ENCODE measurements around the gene RAB41. TPM values are rescaled to one million over a fixed set of nuclear protein-coding genes. Genes with fewer than 3 reads are reported as not detected.

Gene RAB41
- total and polyA plus RNA-seq, 2 of the 13 experiments (the other 11 are each of a cell fraction or from before 2014, with no cell fraction given) = not detected

- TF ChIP-seq SMC3 (IDR thresholded peaks at IDR 0.05; ENCODE audit: low read length) (no peak), CHD4 (IDR thresholded peaks at IDR 0.05; ENCODE audit: borderline replicate concordance, low read length) (no peak)
- H4K20me1 ChIP-seq (ENCODE audit: insufficient read depth, low read length) = no peaks in the 10 kb centered on the region
- in situ Hi-C loops (cut with HindIII; ENCODE audit: extremely low pct_ligation_motif_present, low pct_unique_long_range_greater_than_20kb) = no loop called here
- peaks cover 0 to 9% of the 10 kb centered on the region in 2 experiments; a peak in 2 of 5 replicates for H3K36me3 ChIP-seq (replicated peaks in 1 of 2; ENCODE audit: control insufficient read depth in 1 of 2, insufficient read depth in 2 of 2, low read length in 2 of 2)
- H3K4me1 ChIP-seq (ENCODE audit: insufficient read depth, low read length) = no peaks in the 10 kb centered on the region
- H3K4me2 ChIP-seq (ENCODE audit: low read depth, low read length) = no peak overlapping the region
- H3K9me3 ChIP-seq (ENCODE audit: low read length) = no peaks in the 10 kb centered on the region
- H3K4me3 ChIP-seq (replicated peaks in 1 of 3; ENCODE audit: insufficient read depth in 1 of 3, low read depth in 2 of 3, low read length in 3 of 3) = no peak overlapping the region
- CTCF ChIA-PET (ENCODE audit: low intra/inter-chr PET ratio, low total read pairs) = no interaction called here
- H3K27me3 ChIP-seq (ENCODE audit: control insufficient read depth in 1 of 2, insufficient read depth in 2 of 2, low read length in 2 of 2) = no peaks in the 10 kb centered on the region
- 100% methylated on average over 1 of the region's 1 CpG for WGBS (ENCODE audit: low lambda C conversion rate)
- ATAC-seq = no peak
- no peak overlapping the region for H3K27ac ChIP-seq (ENCODE audit: extremely low read length, insufficient read depth, low read length)
- no peak for DNase-seq (ENCODE audit: low spot score)
- intact Hi-C loops (cut with micrococcal nuclease; ENCODE audit: unreplicated experiment) = no loop called here
- BruUV-seq (replicated peaks) = no TSS peak
- H3K9ac ChIP-seq (ENCODE audit: insufficient read depth, low read depth, low read length) = no peak overlapping the region
- no peak for FAIRE-seq
- POLR2A ChIA-PET = no interaction called here
- no peak overlapping the region for H2AFZ ChIP-seq (ENCODE audit: low read length)
- no peaks in the 10 kb centered on the region for H3K79me2 ChIP-seq (ENCODE audit: insufficient read depth, low read length)
Observed at GRCh38 chrX:70332600-70332999, 50.6 kb downstream of the RAB41 start.

Small RNAs within 50 kb of the gene (small RNA-seq; reads per million reads assigned to genes)
- gene RNA5SP507 (ENCODE audit: insufficient read depth in 2 of 3, insufficient read length in 3 of 3, low read depth in 2 of 3, low replicate concordance in 1 of 3) = 0 reads per million in 3 experiments

Other genes starting within 250 kb of the RAB41 start
- not detected in 2 replicates for gene AWAT2, start 232.2 kb upstream of the RAB41 start, total RNA-seq (2016; rRNA removed; fragmentation: Illumina TruSeq; extraction: Trizol)
- gene AWAT2, start 232.2 kb upstream of the RAB41 start, polyA plus RNA-seq (2011; rRNA removed) = not detected in 2 replicates
- gene OTUD6A, start 219.7 kb upstream of the RAB41 start, total RNA-seq (2016; rRNA removed; fragmentation: Illumina TruSeq; extraction: Trizol) = not detected in 2 replicates
- gene OTUD6A, start 219.7 kb upstream of the RAB41 start, polyA plus RNA-seq (2011; rRNA removed) = not detected in 2 replicates
- 59.3 and 79.4 TPM in 2 replicates for gene IGBP1, start 148.7 kb upstream of the RAB41 start, total RNA-seq (2016; rRNA removed; fragmentation: Illumina TruSeq; extraction: Trizol)
- 81.2 and 103 TPM in 2 replicates for gene IGBP1, start 148.7 kb upstream of the RAB41 start, polyA plus RNA-seq (2011; rRNA removed)
- not detected in 2 replicates for gene DGAT2L6, start 104.7 kb upstream of the RAB41 start, total RNA-seq (2016; rRNA removed; fragmentation: Illumina TruSeq; extraction: Trizol)
- not detected in 2 replicates for gene DGAT2L6, start 104.7 kb upstream of the RAB41 start, polyA plus RNA-seq (2011; rRNA removed)
- gene AWAT1, start 47.5 kb upstream of the RAB41 start, total RNA-seq (2016; rRNA removed; fragmentation: Illumina TruSeq; extraction: Trizol) = not detected in 2 replicates
- gene AWAT1, start 47.5 kb upstream of the RAB41 start, polyA plus RNA-seq (2011; rRNA removed) = not detected in 2 replicates
- gene P2RY4, start 22.0 kb upstream of the RAB41 start, total RNA-seq (2016; rRNA removed; fragmentation: Illumina TruSeq; extraction: Trizol) = 0.07 TPM in 1 of 2 replicates, not detected in the other
- 0.49 and 0.67 TPM in 2 replicates for gene P2RY4, start 22.0 kb upstream of the RAB41 start, polyA plus RNA-seq (2011; rRNA removed)
- not detected in 2 replicates for gene ARR3, start 13.8 kb upstream of the RAB41 start, total RNA-seq (2016; rRNA removed; fragmentation: Illumina TruSeq; extraction: Trizol)
- not detected in 2 replicates for gene ARR3, start 13.8 kb upstream of the RAB41 start, polyA plus RNA-seq (2011; rRNA removed)
- gene PDZD11, start 7.8 kb downstream of the RAB41 start, total RNA-seq (2016; rRNA removed; fragmentation: Illumina TruSeq; extraction: Trizol) = 29.1 and 42.0 TPM in 2 replicates
- gene PDZD11, start 7.8 kb downstream of the RAB41 start, polyA plus RNA-seq (2011; rRNA removed) = 42.9 and 47.0 TPM in 2 replicates
- gene KIF4A, start 7.9 kb downstream of the RAB41 start, total RNA-seq (2016; rRNA removed; fragmentation: Illumina TruSeq; extraction: Trizol) = 28.2 and 42.2 TPM in 2 replicates
- 5.6 and 9.4 TPM in 2 replicates for gene KIF4A, start 7.9 kb downstream of the RAB41 start, polyA plus RNA-seq (2011; rRNA removed)
- 0.04 TPM in 1 of 2 replicates, not detected in the other for gene GDPD2, start 141.1 kb downstream of the RAB41 start, total RNA-seq (2016; rRNA removed; fragmentation: Illumina TruSeq; extraction: Trizol)
- 0.08 TPM in 1 of 2 replicates, not detected in the other for gene GDPD2, start 141.1 kb downstream of the RAB41 start, polyA plus RNA-seq (2011; rRNA removed)
- 19.4 and 27.2 TPM in 2 replicates for gene DLG3, start 162.7 kb downstream of the RAB41 start, total RNA-seq (2016; rRNA removed; fragmentation: Illumina TruSeq; extraction: Trizol)
- gene DLG3, start 162.7 kb downstream of the RAB41 start, polyA plus RNA-seq (2011; rRNA removed) = 8.1 and 9.9 TPM in 2 replicates